ENCODE results near the gene FLNB. TPM values are rescaled to one million over a fixed set of nuclear protein-coding genes. Genes with fewer than 3 reads are reported as not detected.

FLNB gene
- total RNA-seq, 1 experiment from 2014 or later = 147 TPM

- intact Hi-C loops (cut with micrococcal nuclease; ENCODE audit: unreplicated experiment) = no loop called here
- no peak for DNase-seq
- H3K36me3 Mint-ChIP-seq (ENCODE audit: insufficient read depth, unreplicated experiment) = peaks cover 32% of the 10 kb centered on the region
- no TSS peak for BruUV-seq (replicated peaks)
- CTCF ChIA-PET = no interaction called here
- H3K27me3 Mint-ChIP-seq (ENCODE audit: unreplicated experiment) = no peaks in the 10 kb centered on the region
- peaks cover 81% of the 10 kb centered on the region for H3K4me1 Mint-ChIP-seq (ENCODE audit: low read depth, unreplicated experiment)
- TF ChIP-seq CTCF (IDR thresholded peaks at IDR 0.05; ENCODE audit: unreplicated experiment) = no peak
- no peak overlapping the region for H3K4me3 Mint-ChIP-seq (ENCODE audit: low read depth, unreplicated experiment)
- no peak overlapping the region for H3K27ac Mint-ChIP-seq (ENCODE audit: unreplicated experiment)
- H3K9me3 Mint-ChIP-seq (ENCODE audit: low read depth, unreplicated experiment) = no peaks in the 10 kb centered on the region
Measured at GRCh38 chr3:58015520-58015915, 7.3 kb downstream of the FLNB start.

DNA sequence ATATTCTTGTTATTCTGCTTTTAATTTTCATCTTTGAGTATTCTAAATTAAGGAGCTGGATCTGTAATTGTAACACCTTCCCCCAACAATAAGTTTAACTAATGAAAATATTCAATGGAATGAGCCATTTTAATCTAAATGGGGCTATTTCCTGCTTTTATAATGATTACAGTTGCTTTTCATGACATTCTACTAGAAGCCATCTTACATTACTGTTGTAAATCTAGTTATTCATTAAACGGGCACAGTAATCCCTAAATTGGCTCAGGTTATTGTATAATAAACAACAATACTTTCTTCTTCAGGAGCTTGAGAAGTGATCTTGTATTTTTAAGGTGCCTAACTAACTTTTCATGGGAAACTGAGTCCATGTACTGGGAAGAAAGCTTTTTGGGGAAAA lies 8.5 kb downstream of the FLNB start:
- intact Hi-C loops (cut with micrococcal nuclease; ENCODE audit: unreplicated experiment) = no loop called here
- peaks cover 82% of the 10 kb centered on the region for H3K4me1 Mint-ChIP-seq (ENCODE audit: low read depth, unreplicated experiment)
- CTCF ChIA-PET = no interaction called here
- no peaks in the 10 kb centered on the region for H3K27me3 Mint-ChIP-seq (ENCODE audit: unreplicated experiment)
- DNase-seq = no peak
- no peak for TF ChIP-seq CTCF (IDR thresholded peaks at IDR 0.05; ENCODE audit: unreplicated experiment)
- peak overlapping the region; percentile 67 for H3K27ac Mint-ChIP-seq (ENCODE audit: unreplicated experiment)
- no peak overlapping the region for H3K4me3 Mint-ChIP-seq (ENCODE audit: low read depth, unreplicated experiment)
- peaks cover 20% of the 10 kb centered on the region for H3K36me3 Mint-ChIP-seq (ENCODE audit: insufficient read depth, unreplicated experiment)
- BruUV-seq (replicated peaks) = no TSS peak
- H3K9me3 Mint-ChIP-seq (ENCODE audit: low read depth, unreplicated experiment) = no peaks in the 10 kb centered on the region

DNA sequence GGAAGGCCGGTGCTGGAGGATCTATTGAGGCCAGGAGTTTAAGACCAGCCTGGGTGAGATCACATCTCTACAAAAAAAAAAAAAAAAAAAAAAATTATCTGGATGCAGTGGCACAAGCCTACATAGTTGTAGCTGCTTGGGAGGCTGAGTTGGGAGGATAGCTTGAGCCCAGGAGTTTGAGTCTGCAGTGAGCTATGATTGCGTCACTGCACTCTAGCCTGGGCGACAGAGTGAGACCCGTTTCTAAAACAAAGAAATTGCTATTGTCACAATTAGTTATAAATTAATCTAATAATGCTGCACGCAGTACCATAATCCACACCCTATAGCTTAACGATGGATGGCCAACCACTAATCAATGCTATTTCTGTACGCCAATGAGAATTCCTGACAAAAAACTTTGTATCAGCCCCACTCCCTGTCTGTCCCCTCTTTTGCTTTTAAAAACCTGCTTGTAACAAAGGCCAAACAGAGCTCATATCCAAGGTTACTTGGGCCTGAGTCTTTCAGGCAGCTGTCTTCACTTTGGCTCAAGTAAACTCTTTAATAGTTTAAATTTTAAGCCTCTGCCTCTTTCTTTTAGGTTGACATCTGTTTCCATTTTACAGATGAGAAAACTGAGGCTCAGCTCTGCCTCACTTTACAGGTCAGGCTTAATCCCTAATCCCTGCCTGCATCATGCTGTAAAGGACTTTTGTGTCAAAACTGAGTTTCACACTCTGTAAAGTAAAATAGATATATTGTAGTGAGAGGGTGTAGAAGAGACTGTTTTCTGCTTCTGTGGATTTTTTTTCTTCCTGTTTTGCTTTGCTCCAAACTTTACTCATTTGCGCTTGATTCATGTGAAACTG lies 10.9 kb downstream of the FLNB start:
- H3K4me3 Mint-ChIP-seq (ENCODE audit: low read depth, unreplicated experiment) = peak overlapping the region; percentile 37

GRCh38 chr3:58020783-58021071 lies 12.5 kb downstream of the FLNB start:
- peaks cover 12% of the 10 kb centered on the region for H3K36me3 Mint-ChIP-seq (ENCODE audit: insufficient read depth, unreplicated experiment)
- CTCF ChIA-PET = interaction anchor here (0.7 to 0.9 kb wide), 2 partner anchors 15 kb away, joined by 3 to 5 read pairs; no protein-coding TSS in a partner anchor
- H3K27me3 Mint-ChIP-seq (ENCODE audit: unreplicated experiment) = no peaks in the 10 kb centered on the region
- H3K4me3 Mint-ChIP-seq (ENCODE audit: low read depth, unreplicated experiment) = peak overlapping the region; percentile 37
- intact Hi-C loops (cut with micrococcal nuclease; ENCODE audit: unreplicated experiment) = no loop called here
- no peak for DNase-seq
- TF ChIP-seq CTCF (IDR thresholded peaks at IDR 0.05; ENCODE audit: unreplicated experiment) = no peak
- BruUV-seq (replicated peaks) = no TSS peak
- peaks cover 63% of the 10 kb centered on the region for H3K4me1 Mint-ChIP-seq (ENCODE audit: low read depth, unreplicated experiment)
- no peaks in the 10 kb centered on the region for H3K9me3 Mint-ChIP-seq (ENCODE audit: low read depth, unreplicated experiment)
- peak overlapping the region; percentile 34 for H3K27ac Mint-ChIP-seq (ENCODE audit: unreplicated experiment)

More for the DNA sequence above, 10.9 kb downstream of the FLNB start:
- CTCF ChIA-PET = interaction anchor here (0.6 to 1.6 kb wide), 9 partner anchors 8 to 381 kb away, joined by 3 to 7 read pairs (median 5); no protein-coding TSS in a partner anchor
- H3K9me3 Mint-ChIP-seq (ENCODE audit: low read depth, unreplicated experiment) = no peaks in the 10 kb centered on the region
- peak overlapping the region; percentile 34 for H3K27ac Mint-ChIP-seq (ENCODE audit: unreplicated experiment)
- no peak for DNase-seq
- no peak for TF ChIP-seq CTCF (IDR thresholded peaks at IDR 0.05; ENCODE audit: unreplicated experiment)
- peaks cover 7% of the 10 kb centered on the region for H3K36me3 Mint-ChIP-seq (ENCODE audit: insufficient read depth, unreplicated experiment)
- peaks cover 66% of the 10 kb centered on the region for H3K4me1 Mint-ChIP-seq (ENCODE audit: low read depth, unreplicated experiment)
- H3K27me3 Mint-ChIP-seq (ENCODE audit: unreplicated experiment) = no peaks in the 10 kb centered on the region
- no TSS peak for BruUV-seq (replicated peaks)
- intact Hi-C loops (cut with micrococcal nuclease; ENCODE audit: unreplicated experiment) = no loop called here

All from Calu3 (cell line).